GM21576 (cell line): ENCODE data around the gene POLR2C.
A peak's percentile ranks its signal among the peaks of the same experiment; 100 is the strongest.
"Not testable (repeated sequence)": the region's sequence is repeated elsewhere in the genome, so short reads cannot be mapped to it uniquely, and the experiment has no call there.

Experiments
- ATAC-seq: cut with Tn5 transposase; IDR thresholded peaks from one replicate; pipeline ENCODE4 v1.9.1; 2021; ENCODE audit warnings: mild to moderate bottlenecking, moderate library complexity; ENCODE audit not compliant: unreplicated experiment

Gene POLR2C

DNA sequence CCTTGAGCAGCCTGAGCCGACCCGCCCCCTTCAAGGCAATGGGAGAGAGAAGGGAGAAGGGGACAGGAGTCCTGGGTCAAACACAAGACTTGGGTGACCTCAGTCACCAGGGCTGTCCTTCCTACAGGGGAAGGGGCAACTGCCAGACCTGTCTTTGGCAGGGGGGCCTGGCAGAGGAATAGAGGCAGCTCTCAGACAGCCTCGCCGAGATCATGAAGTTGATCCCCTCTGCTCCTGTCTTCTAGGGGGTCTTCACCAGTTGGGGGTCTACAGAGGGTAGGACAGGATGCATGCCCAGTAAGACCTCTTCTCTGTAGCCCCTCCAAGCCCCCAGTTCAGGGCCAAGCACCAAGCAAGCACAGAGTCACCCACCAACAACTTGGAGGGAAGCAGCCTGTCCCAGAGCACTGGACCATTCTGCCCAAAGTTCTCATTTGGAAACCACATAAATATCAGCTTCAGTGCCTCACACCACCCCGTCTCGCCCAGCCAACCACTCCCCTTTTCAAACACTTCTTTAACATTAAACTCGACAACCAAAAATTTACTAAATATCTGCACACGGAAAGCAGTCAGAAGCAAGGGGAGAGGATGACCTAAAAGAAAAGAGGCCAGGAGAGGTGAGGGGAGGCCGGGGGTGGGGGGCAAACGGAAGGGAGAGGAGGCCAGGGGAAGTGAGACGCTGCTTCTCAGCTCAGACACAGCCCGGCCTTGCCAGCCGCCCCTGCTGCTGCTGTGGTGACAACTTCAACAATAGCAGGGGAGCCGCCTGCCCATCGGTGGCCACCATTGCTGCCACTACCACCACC is 16.1 kb downstream of the POLR2C start:
- no peak for ATAC-seq

DNA sequence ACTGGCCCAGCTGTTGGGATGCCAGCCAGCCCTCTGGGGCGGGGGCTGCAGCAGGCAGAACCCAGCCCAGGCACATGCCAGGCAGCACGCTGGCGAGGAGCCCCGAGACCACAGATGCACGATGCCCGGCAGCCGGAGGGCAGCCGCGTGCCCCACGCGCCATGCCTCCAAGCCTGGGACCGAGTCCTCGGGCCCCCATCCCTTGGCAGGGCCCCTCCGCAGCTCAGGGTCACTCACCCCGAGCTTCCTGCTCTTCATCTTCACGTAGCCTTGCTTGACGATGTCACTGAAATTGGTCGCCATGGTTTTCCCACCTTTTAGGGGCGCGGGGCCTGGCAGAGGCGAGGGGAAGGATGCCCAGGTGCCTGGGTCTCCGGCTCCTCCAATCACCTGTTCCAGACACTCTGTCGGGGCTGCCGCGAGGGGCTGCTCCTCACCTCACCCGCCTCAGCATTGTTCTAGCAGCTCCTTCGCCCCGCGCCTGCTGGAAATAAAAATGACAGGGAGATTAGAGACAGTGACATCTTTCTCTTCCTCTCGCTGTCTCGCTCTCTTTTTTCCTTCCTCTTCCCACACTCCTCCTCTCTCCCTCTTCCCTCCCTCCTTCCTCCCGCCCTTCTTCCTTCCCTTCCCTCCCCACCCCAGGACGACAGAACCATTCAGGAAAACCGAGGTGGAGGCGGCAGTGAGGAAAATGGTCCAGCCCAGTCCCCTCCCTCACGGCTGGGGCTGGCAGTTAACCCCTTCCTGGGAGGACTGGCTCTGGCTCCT is 16.9 kb downstream of the POLR2C start:
- no peak for ATAC-seq

DNA sequence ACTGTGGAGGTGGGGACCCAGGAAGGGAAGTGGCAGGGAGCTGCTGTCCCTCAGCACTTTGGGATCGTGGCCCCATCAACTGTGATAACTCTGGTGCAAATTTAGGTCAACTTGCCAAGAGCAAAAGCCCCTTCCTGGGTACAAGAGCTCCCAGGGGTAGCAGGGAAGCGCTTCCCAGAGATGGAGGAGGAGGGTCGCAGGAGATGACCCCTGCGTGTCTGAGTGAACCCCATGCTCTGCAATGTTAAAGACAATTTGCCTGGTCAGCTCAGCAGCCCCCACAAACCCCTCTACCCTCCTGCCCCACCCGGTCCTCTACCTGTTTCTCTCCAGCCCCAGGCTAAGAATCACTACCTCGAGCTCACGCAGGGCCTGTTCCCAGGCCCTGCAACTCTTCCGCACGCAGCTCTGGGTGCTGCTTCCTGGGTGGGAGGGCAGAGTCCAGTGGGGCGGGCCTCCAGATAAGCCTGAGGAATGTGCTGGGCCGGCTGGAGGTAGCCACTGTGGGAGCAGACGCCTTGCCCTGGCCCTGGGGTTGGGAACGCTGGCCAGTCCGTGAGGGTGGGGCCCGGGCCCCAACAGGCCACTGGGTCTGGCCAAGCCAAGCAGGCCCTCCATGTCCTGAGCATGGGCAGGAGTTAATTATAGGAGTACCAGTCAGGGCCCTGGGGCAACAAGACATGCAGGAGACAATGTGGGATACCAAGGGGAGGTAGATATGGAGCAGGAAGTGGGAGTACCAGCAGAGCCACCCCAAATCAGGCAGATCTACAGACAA is 17.7 kb downstream of the POLR2C start:
- no peak for ATAC-seq

- no peak for ATAC-seq
Observed at GRCh38 chr16:57480754-57481230, 18.3 kb downstream of the POLR2C start.

DNA sequence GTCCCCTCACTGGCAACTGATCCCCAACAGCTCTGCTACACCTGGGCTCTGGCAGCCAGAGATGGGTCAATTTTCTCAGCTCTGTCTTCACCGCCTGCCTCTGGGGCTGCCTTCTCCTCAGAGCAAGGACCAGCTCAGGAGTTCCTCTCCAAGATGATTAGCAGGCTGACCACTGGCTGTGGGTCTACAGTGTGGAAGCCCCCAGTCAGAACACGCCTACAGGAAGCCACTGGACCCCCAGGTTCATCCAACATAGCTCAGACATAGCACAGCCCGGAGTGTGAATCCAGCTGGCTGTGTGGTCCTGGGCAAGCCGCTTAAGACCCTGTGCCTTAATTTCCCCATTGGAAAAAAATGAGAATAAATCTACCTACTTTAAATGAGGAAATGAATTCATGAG is 18.9 kb downstream of the POLR2C start:
- ATAC-seq: no peak

DNA sequence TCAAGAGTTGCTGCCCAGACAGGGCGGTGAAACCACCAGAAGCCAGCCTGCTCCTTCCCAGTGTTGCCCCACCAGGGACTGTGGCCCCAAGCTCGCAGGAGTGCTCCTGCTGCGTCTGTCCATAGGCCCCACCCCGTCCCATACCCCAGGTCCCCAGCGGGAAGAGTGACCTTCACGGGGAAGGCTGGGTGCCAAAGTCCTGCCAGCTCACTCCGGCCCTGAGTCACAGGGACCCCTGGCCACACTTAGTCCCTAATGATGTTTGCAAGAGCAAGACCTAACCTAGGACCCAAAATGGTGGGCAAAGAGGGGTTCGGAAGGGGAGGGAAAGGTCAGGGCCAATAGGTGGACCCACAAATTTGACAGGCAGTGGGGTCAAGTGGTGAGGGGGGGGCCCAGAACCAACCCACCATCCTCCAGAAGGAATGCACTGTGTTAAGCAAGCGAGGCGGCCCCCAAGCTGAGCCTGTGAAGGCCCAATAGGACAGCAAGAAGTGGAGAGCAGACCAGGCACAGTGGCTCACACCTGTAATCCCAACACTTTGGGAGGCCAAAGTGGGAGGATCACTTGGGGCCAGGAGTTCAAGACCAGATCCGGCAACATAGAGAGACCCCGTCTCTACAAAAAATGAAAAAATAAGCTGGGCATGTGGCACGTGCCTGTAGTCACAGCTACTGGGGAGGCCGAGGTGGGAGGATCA is 20.5 kb downstream of the POLR2C start:
- no peak for ATAC-seq

DNA sequence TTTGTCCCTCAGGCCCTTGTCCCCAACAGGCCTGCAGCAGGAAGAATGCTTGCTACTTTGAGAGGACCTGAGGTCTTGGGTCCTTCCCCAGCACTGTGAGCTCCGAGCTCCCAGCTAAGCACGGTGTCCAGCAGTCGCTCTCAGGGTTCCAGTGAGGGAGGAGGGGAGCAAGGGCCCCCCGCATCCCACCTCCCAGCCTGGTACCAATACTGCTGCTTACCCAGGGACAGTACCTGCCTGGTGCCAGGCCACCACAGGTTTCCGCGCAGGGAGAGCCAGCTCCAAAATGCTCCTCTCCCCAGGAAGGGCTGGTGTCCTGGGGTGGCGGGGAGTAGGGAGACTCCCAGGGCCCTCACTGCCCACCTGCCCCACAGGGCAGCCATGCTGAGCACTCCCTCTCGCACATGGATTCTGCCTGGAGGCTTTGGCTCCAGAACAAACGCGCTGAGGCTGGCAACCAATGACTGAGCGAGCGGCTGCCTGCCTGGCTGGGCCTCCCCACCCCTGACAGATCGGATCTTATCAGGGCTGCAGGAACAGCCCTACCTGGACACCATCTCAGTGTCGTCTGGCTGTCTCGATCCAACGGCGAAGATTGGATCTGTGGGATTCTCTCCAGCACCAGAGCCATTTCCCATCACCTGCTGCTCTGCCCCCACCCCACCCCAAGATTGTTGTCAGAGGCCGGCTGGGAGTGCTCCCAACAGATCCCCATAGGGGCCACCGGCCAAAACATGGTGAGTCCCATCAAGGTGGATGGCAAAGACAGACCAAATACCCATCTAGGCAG is 21.4 kb downstream of the POLR2C start:
- ATAC-seq: no peak

GRCh38 chr16:57484515-57485005 is 22.1 kb downstream of the POLR2C start:
- ATAC-seq: no peak

DNA sequence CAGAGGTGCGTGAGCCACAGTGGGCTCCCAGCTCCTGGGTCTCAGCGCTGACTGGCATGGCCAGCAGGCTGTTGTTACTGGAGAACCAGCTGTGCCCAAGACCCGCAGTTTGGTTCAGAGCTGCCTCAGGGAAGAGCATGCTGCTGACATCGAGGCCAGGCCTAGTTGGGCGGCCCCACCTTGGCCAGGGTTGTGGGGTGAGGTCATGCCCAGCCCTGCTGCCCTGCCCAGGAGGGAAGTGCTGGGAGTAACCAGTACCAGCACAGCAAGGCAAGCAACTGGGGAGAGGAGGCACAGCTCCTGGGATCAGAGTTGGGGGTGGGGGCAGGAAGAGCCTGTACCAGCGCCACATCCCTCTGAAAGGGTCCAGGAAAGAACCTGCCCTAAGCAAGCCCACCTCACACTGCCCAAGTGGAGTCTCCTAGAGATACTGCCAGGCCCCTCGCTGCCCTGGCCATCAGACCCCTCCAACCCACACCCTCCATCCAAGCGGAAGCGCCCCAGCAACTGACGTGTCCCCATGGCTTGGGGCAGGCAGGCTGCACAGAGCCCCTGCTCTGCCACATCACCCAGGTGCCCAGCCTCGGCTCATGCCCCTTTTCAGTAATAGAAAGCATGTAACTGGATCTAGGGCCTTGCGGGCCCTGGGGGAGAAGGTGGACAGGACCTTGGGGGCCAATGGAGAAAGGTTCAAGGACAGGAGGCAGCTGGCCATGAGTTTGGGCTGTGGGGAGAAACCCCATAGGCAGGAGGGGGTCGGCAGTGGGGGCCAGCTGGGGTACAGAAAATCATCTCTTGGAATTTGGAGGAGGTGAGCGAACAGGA is 22.8 kb downstream of the POLR2C start:
- ATAC-seq: no peak

DNA sequence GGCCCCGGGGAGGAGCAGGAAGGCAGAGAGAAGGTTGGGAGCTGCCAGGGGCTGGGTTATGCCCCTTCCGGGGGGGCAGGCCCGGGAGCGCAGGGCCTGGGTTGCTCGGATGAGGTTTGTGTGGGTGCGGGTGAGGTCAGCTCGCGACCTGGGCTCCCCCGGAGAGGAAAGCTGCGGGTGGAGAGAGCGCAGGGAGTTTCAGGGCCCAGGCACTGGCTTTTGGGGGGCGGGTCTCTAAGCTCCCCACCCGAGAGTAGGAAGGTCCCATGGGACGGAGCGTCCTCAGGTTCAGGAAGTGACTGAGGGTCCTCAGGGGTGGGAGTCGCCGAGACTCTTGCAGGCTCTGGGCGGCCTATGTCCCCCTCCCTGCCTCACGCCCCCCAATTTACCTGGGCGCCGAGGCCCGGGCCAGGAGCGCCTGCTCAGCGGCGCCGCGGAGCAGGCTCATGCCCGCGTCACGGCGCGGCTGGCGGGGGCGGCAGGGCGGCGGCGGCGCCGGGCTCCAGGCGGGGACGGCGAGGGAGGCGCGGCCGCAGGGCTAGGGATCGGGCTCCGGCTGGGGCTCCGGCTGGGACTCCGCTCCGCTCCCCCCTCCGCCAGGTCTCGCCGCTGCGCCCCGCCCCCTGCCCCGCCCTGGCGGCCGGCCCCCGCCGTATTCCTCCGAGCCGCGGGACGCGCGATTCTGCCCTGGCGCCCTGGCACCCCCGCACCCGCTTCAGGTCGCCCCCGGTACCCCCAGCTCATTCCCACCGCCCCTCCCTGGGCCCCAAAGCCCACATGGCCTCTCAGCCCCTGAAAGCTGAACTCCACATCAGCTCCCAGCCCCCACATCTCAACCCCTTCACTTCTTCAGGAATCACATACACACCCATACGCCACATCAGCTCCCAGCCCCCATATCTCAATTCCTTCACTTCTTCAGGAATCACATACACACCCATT is 23.7 kb downstream of the POLR2C start, which contains the start of gene DOK4:
Gene DOK4 (minus strand): TSS at position 578 of the 942 bp plus-strand sequence. CDS start 6,986 bp downstream, outside the sequence.
- peak; percentile 83 for ATAC-seq

DNA sequence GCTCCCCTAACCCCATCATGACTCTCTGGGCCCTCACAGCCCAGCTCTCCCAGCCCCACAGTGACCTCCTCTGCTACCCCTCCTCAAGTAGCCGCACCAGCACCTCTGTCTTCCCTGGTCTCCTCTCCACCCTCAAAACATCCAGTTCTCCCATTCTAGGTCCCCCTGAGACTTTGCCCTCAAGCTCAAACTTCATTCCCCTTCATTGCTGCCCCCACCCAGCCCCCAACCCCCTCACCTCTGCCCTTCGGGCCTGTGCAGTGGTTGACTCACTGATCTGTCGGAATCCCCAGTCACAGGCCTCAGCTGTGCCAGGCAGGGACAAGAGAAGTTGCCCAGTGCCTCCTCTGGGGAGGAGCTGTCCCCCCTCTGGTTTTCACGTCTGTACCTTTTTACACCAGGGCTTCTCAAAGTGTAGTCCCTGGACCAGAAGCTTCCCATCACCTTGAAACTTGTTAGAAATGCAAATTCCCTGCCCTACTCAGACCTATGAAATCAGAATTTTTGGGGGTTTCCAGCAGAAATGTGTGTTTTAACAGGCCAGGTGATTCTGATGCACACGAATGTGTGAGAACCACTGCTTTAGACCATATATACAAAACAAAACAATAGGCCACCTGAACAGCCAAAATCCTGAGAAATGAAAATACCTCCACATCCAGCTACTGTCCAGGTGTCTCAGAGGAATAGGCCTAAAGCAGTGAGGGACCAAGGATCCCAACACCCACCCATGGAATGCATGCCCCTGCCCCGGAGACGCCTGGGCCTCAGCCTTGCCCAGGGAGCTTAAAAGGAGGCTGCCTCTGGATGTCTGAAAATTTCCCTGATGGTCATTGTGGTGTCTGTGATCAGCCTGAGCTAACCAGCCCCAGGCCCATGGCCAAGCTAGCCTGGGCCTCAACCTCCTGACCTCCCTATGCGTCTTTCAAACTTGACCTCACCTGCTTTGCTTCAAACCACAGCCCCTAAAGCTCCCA is 24.7 kb downstream of the POLR2C start:
- ATAC-seq: no peak

DNA sequence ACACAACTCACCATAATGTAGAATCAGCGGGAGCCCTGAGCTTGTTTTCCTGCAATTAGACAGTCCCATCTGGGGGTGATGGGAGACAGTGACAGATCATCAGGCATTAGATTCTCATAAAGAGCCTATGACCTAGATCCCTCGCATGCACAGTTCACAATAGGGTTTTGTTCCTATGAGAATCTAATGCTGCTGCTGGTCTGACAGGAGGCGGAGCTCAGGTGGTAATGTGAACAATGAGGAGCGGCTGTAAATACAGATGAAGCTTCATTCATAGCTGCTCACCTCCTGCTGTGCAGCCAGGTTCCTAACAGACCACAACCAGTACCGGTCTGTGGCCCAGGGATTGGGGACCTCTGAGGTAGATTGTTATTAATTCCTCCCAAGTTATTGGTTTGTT is 26.8 kb downstream of the POLR2C start:
- ATAC-seq: no peak

DNA sequence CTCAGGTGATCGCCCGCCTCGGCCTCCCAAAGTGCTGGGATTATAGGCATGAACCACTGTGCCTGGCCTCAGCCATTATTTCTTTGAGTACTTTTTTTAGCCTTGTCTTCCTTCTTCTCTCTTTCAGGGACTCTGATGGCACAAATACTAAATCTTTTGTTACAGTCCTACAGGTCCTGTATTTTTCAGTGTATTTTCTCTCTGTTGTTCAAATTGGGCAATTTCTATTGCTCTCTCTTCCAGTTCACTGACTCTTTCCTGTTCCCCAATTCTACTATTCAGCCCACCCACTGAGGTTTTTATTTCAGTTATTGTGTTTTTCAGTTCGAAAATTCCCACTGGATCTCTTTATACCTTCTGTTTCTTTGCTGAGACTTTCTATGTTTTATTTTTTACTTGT is 31.3 kb downstream of the POLR2C start:
- ATAC-seq: no peak

DNA sequence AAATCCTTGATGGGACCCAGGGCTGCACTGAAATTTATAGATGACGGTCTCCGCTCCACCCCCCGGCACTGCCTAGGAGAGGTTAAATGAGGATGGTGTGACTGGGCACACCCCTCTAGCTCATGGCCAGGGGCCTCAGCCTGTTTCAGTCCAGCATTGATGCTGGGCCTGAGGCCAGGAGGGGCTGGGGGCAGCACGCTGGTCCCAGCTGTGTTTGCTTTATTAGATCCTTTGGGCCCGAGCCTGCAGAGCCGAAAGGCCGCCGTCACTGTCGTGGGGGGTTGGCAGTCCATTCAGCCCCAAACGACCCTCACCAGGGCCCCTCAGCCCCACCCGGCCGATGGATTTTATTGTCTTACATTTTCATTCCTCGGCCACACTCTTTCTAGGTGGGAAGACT is 34.6 kb downstream of the POLR2C start:
- no peak for ATAC-seq

GRCh38 chr16:57498031-57498430 is 35.6 kb downstream of the POLR2C start:
- no peak for ATAC-seq

DNA sequence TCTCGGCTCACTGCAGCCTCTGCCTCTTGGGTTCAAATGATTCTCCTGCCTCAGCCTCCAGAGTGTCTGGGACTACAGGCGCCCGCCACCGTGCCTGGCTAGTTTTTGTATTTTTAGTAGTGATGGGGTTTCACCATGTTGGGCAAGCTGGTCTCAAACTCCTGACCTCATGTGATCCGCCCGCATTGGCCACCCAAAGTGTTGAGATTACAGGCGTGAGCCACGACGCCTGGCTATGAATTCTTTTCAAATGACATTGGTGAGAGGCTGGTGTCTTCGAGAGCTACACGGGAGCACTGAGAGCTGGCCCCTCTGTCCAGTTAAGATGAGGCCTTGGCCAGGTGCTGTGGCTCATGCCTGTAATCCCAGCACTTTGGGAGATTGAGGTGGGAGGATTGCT is 37.5 kb downstream of the POLR2C start:
- not testable (repeated sequence) for ATAC-seq
